GM18858 (cell line): ENCODE data around the gene NIPSNAP3A.
A peak's percentile ranks its signal among the peaks of the same experiment; 100 is the strongest.

Experiments
- ATAC-seq: cut with Tn5 transposase; IDR thresholded peaks from one replicate; pipeline ENCODE4 v1.9.1; 2021; ENCODE audit not compliant: unreplicated experiment

The NIPSNAP3A gene

DNA sequence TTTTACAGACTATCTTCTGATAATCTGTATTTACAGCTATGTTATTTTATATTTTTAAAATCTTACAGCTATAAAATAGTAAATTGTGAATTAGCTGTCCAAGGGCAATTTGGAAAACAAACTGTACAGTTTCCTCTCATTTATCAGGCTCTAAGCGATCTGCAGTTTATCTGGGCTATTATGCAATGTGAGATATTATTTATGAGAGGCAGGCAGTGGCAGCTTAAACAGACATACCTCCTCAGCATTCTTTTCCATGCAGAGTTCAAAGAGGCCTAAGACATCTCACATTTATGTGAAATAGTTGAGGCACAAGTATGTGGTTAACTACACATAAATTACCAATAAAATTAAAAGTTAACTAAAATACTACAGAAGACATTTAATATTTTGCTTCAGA is 26.6 kb downstream of the NIPSNAP3A start:
- ATAC-seq = no peak

DNA sequence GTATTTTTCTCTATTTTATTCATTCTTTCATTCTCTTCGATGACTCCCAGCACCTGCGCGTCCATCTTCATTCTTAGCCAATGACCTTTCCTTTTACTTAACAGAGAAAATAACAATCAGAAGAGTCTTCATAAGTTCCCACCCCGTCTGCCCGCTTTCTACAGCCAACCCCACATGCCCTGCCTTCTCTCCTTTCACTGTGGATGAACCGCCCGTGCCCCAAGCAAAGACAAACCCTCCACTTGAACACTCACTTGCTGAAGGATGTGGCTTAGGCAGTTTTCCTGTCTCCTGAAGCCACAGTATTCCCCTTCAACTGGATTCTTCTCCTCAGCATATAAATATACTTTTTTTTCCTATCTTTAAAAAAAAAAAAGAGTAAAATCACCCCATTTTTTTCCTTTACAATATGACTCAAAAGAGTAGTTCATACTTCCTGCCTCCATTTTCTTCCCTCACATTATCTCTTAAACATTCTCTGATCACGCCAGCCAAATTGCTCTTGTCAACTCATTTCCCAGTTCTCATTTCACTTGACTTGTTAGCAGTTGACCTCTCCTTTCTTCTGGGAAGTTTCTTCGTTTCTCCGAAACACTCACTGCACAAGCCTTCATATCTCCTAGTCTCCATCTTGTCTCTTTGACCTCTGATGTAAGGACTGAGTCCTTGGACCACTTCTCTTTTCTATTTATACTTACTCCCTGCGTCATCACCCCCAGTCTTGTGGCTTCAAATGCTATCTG is 27.5 kb downstream of the NIPSNAP3A start:
- peak; percentile 87 for ATAC-seq

DNA sequence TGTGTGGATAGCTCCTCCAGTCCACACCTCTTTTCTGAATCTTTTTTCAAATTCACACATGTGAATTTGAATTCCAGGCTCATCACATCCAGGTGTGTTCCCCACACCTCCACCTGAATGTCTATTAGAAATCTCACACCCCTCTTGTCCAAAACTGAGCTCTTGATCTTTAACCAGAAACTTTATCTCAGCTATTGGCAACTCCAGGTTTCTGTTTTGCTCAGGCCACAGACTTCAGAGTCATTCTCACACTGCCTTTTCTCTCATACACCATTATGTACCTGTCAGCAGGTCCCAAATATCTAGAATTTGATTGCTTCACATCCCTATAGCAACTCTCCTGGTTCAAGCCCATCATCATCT is 28.1 kb downstream of the NIPSNAP3A start:
- ATAC-seq = peak; percentile 59

DNA sequence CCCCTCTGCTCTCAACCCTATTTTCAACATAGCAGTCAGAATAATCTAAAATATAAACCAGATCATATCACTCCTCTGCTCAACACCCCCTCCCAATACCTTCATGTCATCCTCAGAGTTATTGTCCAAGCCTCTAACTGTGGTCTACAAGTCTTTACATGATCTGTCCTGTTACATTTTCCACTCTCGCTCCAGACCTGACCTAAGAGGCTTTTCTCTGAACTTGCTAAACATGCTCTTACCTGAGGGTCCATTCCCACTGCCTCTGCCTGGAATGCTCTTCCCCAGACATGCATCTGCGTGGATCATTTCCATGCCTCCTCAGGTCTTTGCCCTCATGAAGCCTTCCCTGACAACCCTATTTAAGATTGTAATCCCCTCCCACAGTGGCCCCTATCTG is 28.5 kb downstream of the NIPSNAP3A start:
- ATAC-seq = no peak

DNA sequence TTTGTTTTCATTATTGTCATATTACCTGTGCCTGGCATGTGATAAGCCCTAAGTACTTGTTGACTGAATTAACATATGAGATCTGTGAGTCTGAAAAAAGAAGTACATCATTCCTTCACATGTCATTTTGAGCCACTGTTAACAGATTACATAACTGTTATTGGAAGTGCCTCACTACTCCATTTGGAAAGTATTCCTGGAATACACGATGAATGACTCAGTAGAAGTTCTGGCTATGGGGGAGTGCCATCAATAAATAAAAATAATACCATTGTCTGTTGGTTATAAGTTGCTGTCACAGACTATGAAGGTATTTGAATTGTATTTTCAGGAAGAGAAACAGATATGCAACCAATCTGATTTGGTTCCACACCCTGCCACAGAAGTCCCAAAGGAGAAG is 29.3 kb downstream of the NIPSNAP3A start:
- no peak for ATAC-seq

DNA sequence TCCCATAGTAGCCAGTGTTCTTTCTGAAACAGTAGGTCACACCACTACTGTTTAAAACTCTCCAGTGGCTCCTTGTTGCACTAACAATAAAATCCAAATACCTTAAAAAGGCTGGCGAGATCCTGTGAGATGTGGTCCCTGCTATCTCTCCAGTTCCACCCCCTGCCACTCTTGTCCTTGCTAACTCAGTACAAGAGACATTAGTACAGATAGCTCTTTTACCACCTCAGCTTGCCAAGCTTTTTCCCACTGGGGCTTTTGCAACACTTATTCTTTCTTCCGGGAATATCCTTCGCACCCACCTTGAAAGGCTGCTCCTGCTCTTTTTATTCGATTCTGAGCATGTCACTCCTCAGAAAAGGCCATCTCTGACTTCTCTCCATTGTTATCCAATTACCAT is 31.3 kb downstream of the NIPSNAP3A start:
- no peak for ATAC-seq

DNA sequence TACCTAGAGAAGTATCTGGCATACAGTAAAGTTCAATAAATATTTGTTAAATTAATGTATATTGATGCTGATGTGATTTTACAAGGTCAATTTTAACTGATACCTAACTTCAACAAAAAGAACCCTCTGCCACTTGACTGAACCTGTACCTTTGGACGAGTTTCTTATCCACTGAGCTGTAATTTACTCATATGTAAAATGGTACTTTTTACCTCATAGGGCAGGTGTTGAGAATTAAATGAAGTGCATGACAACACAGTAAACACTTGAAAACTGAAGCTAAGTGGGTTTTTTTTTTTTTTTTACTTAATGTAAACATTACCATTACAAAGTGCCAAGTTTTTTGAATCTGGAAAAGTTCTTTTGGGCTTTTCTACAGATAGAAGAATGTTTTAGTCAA is 31.9 kb downstream of the NIPSNAP3A start:
- no peak for ATAC-seq

DNA sequence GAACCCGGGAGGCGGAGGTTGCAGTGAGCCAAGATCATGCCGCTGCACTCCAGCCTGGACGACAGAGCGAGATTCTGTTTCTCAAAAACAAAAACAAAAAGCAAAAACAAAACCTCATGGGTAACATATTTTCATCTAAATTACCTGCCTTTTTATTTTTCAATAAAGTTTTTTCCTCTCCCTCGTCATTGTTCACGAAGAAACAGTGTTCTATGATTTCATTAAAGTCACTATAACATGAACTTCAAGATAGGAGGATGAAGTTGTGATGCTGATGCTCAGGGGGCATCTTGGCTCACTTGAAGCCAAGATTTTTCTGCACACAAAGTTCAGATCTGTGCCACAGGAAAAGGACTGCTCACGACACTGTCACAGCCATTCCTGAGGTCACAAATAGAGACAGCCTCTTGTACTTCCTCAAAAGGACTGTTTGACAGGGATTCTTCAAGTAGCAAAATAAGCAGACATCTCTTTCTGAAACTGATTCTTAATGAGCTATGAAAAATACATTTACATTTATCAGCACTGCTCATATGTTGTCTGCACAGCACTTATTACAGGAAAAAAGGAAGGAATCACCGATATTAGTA is 32.6 kb downstream of the NIPSNAP3A start:
- ATAC-seq = no peak

DNA sequence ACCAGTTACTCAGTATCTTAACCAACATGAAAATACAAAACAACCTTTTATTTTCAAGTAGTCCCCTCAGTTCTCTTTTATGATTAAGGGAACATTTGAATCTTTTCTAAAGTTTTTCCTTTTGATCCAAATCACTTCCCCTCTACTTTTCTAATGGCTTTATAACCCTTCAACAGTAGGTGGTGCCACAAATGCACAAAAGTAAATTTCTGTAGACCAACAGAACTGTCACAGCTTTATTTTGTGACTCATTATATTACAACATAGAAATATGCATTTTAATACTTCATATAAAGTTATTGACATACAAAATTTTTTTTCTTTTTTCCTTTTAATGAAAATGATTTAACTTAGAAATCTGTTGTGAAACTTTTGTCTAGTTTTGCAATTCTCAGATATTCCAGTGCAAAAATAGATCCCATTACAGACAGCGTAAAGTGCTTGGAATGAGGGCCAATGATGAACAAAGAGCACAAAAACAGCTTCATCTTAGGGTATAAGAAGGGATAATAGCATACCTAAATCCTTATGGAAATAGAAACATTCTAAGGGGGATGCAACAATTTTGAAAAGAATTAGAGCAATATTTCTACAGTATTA is 33.4 kb downstream of the NIPSNAP3A start:
- ATAC-seq = no peak

DNA sequence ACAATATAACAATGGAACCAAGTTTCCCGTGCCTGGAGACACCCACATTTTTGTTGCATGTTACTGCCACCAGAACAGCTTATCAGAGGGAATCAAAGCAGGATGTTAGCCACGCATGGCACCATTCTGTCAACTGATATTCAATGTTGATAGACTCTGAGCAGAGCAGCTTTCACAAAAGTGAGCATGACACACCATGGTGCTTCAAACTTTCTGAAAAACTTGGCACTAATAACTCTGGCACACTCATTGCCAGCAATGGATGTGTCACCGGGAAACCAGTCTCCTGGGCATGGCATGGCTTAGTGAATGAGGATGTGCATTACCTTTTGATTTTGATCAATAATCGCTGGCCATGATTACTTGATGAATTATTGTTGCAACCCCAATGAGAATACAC is 36.1 kb downstream of the NIPSNAP3A start:
- ATAC-seq = no peak

DNA sequence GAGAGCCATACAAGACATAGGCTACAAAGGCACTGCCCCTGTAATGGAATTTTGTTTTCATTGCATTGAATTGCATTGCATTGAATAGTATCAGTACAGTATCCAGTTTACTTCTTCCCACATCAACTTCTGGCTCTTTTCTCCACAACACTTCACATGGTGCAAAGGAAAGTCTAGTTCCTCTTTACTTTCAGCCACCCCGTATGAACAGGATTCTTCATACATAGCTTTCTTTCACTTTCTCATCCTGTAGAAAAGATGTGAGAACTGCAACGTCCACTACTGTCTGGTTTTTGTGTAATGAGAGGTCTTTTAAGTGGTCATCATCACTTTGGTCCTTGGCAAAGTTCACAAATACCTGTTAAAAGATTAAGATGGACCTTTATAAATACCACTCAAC is 36.6 kb downstream of the NIPSNAP3A start:
- ATAC-seq = peak; percentile 88

DNA sequence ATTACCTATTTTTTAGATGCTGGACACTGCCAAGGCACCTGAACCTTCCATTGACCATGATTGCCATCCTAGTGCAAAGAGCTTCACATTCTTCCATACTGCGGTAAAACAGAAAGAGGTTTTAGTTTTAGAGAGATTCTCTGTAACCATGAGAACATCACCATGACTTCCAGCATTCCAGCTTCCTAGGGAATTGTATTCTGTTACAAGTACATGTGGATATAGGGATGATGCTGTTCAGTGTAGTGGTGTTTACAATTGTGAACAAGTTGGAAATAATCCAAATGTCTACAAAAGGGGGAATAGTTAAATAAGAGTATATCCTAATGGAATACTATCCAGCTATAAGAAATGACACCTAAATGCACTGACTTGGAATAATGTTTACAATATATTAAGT is 38.8 kb downstream of the NIPSNAP3A start:
- ATAC-seq = no peak

DNA sequence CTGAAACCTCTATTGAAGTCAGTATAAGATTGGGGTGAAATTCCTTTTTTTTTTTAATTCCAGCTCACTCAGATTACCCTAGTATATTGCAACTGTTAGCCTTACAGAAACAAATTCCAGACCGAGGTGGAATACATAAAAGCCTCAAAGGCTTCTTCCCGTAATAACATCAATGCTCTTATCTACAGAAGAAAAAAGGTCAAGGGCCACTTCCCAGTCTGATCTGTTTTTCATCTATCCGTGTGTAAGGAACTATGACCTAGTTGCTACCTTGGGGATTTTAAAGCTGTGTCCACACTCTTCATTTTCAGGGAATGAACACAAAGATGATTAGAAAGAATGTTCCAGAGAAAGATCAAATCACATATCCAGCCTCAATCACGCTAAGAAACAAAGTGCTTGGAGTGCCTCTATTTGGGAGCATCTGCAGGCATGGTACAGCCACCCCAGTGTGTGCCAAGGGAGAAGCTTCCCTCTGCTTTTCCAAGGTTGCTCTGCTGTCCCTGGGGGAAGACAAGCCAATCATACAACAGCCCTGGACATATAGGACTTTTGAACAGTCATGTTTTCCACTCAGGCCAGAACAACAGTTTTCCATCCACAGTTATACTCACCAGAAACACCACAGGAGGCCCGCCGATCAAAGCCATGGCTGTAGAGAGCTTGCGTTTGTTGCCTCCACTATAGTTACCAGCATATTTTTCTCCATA is 40.0 kb downstream of the NIPSNAP3A start:
- no peak for ATAC-seq

DNA sequence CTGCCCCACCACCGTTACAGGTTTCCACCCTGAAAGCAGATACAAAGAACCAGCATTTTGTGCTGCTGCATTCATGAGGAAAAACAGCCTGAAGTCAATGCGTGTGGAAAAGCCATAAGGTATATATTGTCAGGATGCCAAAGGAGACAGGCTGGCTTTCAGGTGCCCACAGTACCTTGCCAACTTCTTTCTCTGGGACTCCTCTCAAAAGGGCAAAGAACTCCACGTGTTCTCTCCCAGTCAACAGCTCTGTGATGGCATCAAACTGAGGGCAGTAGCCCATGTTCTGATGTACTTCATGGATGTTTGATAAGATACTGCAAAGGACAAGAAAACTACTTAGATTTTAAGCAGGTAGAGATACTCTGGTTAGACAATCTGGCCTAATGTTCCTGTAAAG is 40.8 kb downstream of the NIPSNAP3A start:
- ATAC-seq = no peak

DNA sequence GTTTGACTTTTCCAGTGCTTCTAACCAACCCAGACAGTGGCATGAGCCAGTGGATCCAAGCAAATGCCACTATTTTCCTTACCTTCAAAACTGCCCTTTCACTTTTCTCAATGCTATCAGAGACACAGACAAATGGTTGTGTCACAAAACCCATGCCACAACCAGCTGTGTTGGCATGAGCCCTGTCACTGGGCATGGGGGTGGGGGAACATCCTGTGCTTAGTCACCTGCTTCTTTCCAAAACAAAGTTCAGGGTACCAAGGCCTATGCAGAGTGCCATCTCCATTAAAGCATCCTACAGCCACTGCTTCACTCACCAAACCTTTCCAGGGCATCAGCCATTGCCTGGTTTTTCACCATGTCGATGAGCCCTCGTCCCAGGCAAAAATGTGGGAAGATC is 46.6 kb downstream of the NIPSNAP3A start:
- no peak for ATAC-seq

DNA sequence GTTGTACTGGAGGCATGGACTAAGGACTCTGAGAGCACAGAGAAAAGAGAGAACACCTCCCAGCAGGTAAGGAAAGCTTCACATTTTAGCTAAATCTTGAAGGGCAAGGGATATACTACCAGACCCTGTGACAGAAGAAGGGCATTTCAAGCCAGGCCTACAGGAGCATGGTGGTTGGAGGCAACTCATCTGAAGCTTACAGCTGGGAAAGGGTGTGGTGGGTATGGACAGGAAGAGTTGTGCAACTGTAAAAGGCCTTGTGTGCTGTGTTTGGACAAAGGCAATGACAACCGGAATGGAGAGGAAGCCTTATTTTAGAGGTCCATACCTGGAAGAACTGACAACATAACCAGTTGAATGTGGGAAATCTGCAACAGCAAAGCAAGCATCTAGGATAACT is 47.6 kb downstream of the NIPSNAP3A start:
- ATAC-seq = no peak

DNA sequence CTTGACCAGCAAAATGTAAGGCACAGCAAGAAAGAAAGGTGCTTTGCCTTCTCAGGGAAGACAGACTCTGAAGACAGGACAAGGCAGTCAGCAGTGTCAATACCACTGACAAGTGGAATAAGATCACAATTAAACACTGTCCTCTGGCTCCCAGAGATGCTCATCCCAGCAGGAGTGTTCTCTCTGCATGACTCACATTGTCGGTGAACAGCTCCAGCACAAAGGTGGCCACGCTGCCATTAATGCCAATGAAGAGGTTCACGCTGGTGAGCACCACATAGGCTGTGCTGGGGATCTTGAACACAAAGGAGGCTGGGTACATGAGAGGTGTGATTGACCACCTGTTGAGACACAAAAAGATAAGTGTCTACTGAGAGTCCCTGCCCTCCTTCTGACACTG is 48.4 kb downstream of the NIPSNAP3A start:
- no peak for ATAC-seq

DNA sequence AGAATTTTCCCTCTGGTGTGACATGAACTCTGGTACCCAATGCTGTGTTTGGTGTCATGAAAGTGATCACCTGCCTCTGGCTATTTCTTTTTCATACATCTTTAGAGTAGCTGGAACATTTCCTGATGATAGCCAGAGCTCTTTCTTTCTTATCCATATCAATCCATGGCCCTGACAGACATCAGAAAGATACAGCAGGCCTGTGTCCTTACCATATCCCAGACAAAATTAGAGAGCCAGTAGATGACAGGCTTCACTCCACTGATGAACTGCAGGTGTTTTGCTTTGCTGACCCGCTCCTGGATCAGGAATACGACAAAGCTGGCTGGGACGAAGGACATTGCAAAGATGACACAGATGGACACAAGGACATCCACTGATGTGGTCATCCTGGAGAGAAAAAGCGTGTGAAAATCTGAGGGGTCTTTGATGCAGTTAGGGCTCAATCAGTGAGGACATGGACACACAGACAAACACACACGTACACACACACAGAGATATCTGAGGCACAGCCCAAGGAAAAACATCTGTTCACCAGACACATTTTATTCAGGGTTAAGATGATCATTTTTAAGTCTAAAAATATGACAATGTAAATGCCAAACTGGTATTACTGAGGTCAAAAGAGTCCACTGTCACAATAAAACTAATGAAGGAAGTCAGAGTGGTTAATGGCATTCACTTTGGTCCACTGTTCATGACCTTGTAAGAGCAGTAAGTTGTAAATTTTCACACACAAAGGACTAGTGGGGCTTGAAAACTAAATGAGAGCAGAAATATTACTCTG is 50.9 kb downstream of the NIPSNAP3A start:
- no peak for ATAC-seq

DNA sequence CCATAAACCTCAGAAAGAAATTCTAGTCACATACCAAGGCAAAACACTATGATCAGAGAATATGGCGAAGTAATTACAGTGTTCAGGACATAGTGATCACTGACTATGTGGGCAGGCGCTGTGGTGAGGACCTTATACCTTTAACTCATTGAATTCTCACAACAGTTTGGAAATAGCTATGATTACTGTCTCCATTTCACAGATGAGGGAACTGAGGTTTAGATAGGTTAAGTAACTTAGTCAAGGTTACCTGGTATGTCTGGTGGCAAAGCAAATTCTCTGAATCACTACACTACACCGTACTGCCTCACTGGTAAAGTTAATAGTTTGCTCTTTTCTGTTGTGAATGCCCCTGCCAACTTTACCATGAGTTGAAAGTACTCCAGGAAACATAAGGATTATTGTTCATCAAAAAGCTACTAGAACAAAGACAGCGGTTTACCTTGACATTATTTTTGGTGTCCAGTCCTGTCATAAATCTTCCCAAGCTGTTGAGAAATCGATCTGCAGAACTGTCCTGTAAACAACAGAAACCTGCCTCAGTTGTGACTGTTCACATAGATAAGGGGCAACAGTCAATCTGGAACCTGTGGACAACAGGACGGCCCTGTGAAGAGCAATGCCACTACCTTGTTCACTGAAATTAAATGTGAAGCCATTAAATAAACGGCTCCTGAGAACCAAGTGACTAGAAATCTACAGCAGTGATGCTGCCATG is 52.7 kb downstream of the NIPSNAP3A start:
- no peak for ATAC-seq

DNA sequence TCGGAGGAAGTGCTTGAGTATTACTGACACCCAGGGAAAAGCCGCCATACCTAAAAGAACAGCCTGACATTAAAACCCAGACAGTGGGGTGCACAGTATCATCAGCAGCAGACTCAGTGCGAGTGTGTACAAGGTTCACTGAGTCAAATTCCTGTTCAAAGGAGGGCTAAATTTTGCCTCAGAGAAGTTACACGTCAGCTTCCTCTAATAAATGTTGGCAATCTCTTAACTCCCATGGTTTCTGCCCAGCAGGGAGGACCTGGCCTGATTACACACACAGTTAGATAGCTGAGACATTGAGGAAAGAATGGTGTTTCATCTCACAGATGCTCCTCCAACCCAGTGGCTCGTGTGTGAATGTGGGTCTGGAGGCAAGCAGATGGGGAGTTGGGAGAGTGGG is 54.6 kb downstream of the NIPSNAP3A start:
- no peak for ATAC-seq

DNA sequence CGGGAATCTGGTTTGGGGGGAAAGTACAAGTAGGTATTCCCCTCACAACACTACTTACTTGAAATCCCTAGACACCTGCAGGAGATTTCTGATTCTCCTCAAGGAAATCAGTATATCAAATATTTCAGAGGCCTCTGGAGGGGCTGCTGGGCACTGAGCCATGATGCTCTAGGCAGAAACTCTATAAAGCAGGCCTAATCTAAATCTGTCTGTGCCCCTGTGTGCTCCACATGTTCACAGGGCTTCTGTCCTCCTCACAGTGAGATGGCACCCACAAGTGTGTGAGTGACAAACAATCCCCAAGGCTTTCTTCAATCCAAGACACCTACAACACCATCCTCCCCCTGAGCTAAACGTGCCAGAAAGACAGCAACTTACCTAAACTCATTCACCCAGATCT is 55.4 kb downstream of the NIPSNAP3A start:
- ATAC-seq = no peak
